Coronary artery (tissue), 2 donors: Measurements from ENCODE around the gene ATP9B.
"Not testable (repeated sequence)": the region's sequence is repeated elsewhere in the genome, so short reads cannot be mapped to it uniquely, and the experiment has no call there.

Experiments
- DNase-seq: peaks from one replicate; pipeline ENCODE4 v3.0.0-alpha.2; 2017; ENCODE audit warnings: low spot score
- H3K27ac ChIP-seq, 2 donors: fragments of 200-600 bp; sonication (generic); one replicate each; pipeline ENCODE4 v1.5.1; 2016 to 2019
- H3K4me3 ChIP-seq: fragments of 200-600 bp; sonication (generic); 2 replicates; pipeline ENCODE4 v1.5.1; 2016; ENCODE audit warnings: mild to moderate bottlenecking, moderate library complexity
- TF ChIP-seq, protein P1 (sequence below): fragments of 200-600 bp; sonication (generic); IDR thresholded peaks from one replicate; pipeline ENCODE4 v1.5.1; 2019; ENCODE audit warnings: antibody characterized with exemption

Gene ATP9B

DNA sequence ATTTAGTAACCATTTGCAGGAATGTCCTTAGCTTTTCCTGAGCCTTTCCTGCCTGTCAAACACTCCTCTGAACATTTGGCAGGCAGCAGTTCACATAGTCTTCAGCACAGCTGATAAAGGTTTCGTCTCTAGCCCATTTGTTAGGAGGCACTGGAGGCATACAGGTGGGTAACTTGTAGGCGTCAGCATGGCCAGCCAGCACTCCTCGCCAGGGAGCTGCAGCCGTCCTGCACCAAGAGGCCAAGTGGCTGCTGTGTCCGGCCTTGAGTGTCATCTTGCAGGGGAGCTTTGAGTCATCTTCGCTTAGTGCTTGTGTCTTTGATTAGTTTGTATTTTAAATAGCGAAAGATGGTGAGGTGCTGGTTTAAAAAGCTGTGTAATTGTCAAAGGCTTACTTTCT lies 206.3 kb downstream of the ATP9B start:
- H3K4me3 ChIP-seq: no peak overlapping the region
- DNase-seq: no peak
- H3K27ac ChIP-seq: no peak overlapping the region
- TF ChIP-seq, protein P1, sequence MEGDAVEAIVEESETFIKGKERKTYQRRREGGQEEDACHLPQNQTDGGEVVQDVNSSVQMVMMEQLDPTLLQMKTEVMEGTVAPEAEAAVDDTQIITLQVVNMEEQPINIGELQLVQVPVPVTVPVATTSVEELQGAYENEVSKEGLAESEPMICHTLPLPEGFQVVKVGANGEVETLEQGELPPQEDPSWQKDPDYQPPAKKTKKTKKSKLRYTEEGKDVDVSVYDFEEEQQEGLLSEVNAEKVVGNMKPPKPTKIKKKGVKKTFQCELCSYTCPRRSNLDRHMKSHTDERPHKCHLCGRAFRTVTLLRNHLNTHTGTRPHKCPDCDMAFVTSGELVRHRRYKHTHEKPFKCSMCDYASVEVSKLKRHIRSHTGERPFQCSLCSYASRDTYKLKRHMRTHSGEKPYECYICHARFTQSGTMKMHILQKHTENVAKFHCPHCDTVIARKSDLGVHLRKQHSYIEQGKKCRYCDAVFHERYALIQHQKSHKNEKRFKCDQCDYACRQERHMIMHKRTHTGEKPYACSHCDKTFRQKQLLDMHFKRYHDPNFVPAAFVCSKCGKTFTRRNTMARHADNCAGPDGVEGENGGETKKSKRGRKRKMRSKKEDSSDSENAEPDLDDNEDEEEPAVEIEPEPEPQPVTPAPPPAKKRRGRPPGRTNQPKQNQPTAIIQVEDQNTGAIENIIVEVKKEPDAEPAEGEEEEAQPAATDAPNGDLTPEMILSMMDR: no peak

DNA sequence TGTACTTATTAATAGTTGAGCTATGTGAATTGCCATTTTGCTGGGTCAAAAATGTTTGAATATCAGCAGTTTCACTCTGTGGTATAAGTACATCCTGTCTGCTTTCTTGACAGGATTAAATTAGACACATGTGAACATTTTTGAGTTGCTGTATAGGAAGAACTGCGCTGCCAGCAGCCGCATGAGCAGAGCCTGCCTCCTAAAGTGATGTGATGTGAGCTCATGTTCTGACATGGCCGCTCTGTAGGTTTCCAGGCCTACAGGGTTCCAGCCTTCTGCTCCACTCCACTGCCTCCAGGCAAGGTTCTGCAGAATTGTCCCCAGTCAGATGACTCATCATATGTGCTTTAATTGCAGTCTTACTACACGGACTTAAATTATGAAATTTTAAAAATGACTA lies 206.8 kb downstream of the ATP9B start:
- TF ChIP-seq, protein P1: no peak
- DNase-seq: no peak
- H3K4me3 ChIP-seq: no peak overlapping the region
- no peak overlapping the region for H3K27ac ChIP-seq

DNA sequence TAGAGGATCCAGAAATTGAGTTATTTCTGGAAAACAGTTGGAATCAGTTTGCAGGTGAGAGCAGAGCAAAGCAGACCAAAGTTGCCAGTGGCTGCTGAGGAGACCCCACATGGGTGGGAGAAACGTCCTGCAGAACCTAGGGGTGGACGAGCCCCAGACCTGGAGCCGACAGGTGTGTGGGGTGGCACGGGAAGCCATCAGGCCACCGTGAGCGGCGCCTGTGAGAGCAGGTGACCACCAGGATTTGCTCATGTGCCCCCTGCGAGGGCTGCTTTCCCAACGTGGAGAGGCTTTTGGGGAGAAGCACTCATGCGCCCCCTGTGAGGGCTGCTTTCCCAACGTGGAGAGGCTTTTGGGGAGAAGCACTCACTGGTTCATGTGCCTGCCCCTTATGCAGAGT lies 209.7 kb downstream of the ATP9B start:
- Histone ChIP-seq H3K4me3 (no peak overlapping the region), H3K27ac (no peak overlapping the region)
- no peak for DNase-seq
- TF ChIP-seq, protein P1: no peak

DNA sequence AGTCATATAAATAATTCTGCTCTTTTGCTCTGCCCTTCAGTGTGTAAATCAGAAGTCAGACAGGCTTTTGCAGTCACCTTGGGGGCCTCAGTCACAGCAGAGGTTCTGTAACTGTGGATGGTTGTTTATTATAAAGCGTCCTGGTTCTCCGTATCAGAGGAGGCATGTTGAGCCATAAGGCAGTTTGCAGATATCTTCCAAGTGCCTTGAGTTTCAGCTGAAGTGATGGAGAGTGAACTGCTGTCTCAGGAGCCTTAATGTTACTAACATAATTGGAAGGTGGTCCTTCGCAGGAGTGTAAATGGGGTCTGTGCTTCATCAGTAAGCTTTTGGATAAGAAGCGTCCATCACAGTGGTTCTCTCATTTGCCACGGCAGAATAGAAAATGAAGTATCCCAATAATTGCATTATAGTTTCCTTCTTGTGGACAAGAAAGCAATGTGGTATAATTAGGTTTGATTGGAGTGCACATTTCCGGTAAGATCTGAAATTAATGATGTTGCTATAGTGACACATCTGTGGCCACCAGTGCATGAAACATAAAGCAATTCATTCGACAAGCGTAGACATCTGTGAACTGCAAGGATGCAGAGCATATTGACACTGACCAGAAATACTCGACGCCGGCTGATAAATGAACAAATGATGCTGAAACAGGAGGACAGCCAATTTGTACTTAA lies 214.1 kb downstream of the ATP9B start:
- Histone ChIP-seq H3K27ac (no peak overlapping the region), H3K4me3 (no peak overlapping the region)
- no peak for DNase-seq
- TF ChIP-seq, protein P1: no peak

DNA sequence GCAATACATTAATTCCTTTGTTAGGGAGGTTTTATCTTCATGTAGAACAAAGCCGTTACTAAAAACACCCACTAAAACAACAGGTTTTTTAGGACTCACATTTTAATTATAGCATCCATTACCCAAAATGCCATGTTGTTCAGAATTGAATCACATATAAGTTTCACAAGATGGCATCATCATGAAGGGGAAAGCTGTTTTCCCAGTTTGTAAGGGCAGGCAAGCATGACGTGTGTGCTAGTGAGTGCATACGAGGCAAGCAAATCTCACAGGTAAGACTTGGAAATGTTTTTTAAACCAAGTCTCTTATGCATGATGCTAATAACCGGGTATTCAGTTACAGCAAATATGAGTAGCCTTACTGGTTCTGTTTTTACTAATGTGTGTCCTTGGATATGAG lies 214.7 kb downstream of the ATP9B start:
- Histone ChIP-seq H3K4me3 (no peak overlapping the region), H3K27ac (no peak overlapping the region)
- no peak for DNase-seq
- TF ChIP-seq, protein P1: no peak

DNA sequence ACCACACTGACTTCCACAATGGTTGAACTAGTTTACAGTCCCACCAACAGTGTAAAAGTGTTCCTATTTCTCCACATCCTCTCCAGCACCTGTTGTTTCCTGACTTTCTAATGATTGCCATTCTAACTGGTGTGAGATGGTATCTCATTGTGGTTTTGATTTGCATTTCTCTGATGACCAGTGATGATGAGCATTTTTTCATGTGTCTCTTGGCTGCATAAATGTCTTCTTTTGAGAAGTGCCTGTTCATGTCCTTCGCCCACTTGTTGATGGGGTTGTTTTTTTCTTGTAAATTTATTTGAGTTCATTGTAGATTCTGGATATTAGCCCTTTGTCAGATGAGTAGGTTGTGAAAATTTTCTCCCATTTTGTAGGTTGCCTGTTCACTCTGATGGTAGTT lies 216.0 kb downstream of the ATP9B start:
- not testable (repeated sequence) for DNase-seq, H3K27ac ChIP-seq, H3K4me3 ChIP-seq

DNA sequence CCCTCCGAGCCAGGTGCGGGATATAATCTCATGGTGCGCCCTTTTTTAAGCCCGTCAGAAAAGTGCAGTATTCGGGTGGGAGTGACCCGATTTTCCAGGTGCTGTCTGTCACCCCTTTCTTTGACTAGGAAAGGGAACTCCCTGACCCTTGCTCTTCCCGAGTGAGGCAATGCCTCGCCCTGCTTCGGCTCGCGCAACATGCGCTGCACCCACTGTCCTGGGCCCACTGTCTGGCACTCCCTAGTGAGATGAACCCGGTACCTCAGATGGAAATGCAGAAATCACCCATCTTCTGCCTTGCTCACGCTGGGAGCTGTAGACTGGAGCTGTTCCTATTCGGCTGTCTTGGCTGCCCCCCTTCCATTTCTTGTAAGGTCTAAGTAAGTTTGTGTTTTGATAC lies 221.2 kb downstream of the ATP9B start:
- not testable (repeated sequence) for H3K4me3 ChIP-seq, DNase-seq, H3K27ac ChIP-seq

DNA sequence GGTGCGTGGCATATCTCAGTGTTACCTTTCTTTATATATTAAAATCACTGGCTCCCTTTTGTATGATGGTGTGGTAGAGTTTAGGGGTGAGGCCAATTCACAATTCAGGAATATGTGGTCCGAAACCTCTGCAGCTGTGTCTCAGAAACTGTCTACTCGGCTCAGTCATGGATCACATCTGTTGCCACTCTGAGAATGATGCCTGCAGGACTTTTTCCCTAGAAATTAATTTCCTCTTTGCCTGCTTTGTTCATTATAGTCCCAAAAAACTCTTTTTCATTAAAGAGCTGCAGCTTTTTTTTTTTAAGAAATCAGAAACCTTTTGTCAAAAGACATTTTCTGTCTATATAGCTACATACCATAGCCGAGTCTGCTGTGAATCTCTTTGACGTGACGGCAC lies 221.7 kb downstream of the ATP9B start:
- Histone ChIP-seq H3K27ac (no peak overlapping the region), H3K4me3 (no peak overlapping the region)
- no peak for DNase-seq
- TF ChIP-seq, protein P1: no peak
